B cell (primary cell): ENCODE data around the gene PRIMPOL. TPM values are rescaled to one million over a fixed set of nuclear protein-coding genes. Genes with fewer than 3 reads are reported as not detected.
"Not testable (repeated sequence)": the region's sequence is repeated elsewhere in the genome, so short reads cannot be mapped to it uniquely, and the experiment has no call there.

Experiments used
- ATAC-seq: fragments of 200-7000 bp; cut with Tn5 transposase; one replicate; pipeline ENCODE4 v1.10.0; 2021; ENCODE audit warnings: low read depth, mild to moderate bottlenecking, moderate number of reproducible peaks, moderate library complexity
- CTCF ChIA-PET: fragments of 350-600 bp; sonication (Branson Sonifier 250); formaldehyde crosslinking; loops from one replicate; lab custom pipeline; 2021; ENCODE audit warnings: antibody characterized with exemption, inconsistent platforms; lab: Charles Lee
- POLR2A ChIA-PET: fragments of 350-600 bp; sonication (Branson Sonifier 250); formaldehyde crosslinking; loops from one replicate; lab custom pipeline; 2021; ENCODE audit warnings: antibody characterized with exemption; lab: Charles Lee
- DNase-seq: peaks from one replicate; pipeline ENCODE4 v3.0.0; 2013
- H2AFZ ChIP-seq: 2 replicates; pipeline ENCODE4 v1.6.1; 2012; ENCODE audit warnings: mild to moderate bottlenecking, low read depth, low read length; ENCODE audit not compliant: insufficient read depth, poor library complexity, severe bottlenecking
- H3K27ac ChIP-seq, 2 donors: 1 replicate in 1 of 2; 2 replicates in 1 of 2; pipeline ENCODE4 v1.5.1; 2012 to 2013; ENCODE audit warnings: low read length in 2 of 2, mild to moderate bottlenecking in 2 of 2, moderate library complexity in 1 of 2
- H3K27me3 ChIP-seq, 4 experiments: fragments of 200-600 bp in 1 of 4; sonication (generic) in 1 of 4; replicated peaks in 1 of 4; 1 replicate in 2 of 4; 2 replicates in 2 of 4; pipeline versions ENCODE4 v1.6.1 to v1.7.0; 2013 to 2016; ENCODE audit warnings: low read length in 3 of 4, mild to moderate bottlenecking in 2 of 4, mixed read lengths in 1 of 4, moderate library complexity in 1 of 4; ENCODE audit not compliant: insufficient read depth in 4 of 4, control insufficient read depth in 3 of 4; ENCODE audit errors: control extremely low read depth in 1 of 4
- H3K36me3 ChIP-seq, 2 experiments: replicated peaks in 1 of 2; 1 replicate in 1 of 2; 2 replicates in 1 of 2; pipeline versions ENCODE4 v1.6.1 to v1.7.1; 2013; ENCODE audit warnings: low read length in 1 of 2; ENCODE audit not compliant: insufficient read depth in 2 of 2, control insufficient read depth in 1 of 2; ENCODE audit errors: control extremely low read depth in 1 of 2, extremely low read depth in 1 of 2
- H3K4me1 ChIP-seq, 2 donors: fragments of 200-600 bp in 1 of 2; sonication (generic) in 1 of 2; 1 replicate in 1 of 2; 2 replicates in 1 of 2; pipeline versions ENCODE4 v1.5.1 to v1.6.1; 2013 to 2017; ENCODE audit warnings: low read length in 2 of 2; ENCODE audit not compliant: control insufficient read depth in 2 of 2, insufficient read depth in 2 of 2
- H3K4me2 ChIP-seq: replicated peaks from 2 replicates; pipeline ENCODE3; 2012; ENCODE audit warnings: mild to moderate bottlenecking, low read depth, low read length; ENCODE audit not compliant: poor library complexity, severe bottlenecking
- H3K4me3 ChIP-seq, 5 experiments: fragments of 200-600 bp in 1 of 5; sonication (generic) in 1 of 5; 1 replicate in 3 of 5; 2 replicates in 2 of 5; pipeline versions ENCODE4 v1.5.1 to v1.7.0; 2011 to 2016; ENCODE audit warnings: low read length in 4 of 5, mild to moderate bottlenecking in 4 of 5, low read depth in 2 of 5, control low read depth in 1 of 5, moderate library complexity in 1 of 5; ENCODE audit not compliant: insufficient read depth in 1 of 5; ENCODE audit errors: control extremely low read depth in 1 of 5, extremely low read depth in 1 of 5
- H3K79me2 ChIP-seq: fragments of 200-600 bp; sonication (generic); one replicate; pipeline ENCODE4 v1.6.0; 2016; ENCODE audit warnings: low read length; ENCODE audit not compliant: control insufficient read depth, insufficient read depth
- H3K9ac ChIP-seq: fragments of 200-600 bp; sonication (generic); 2 replicates; pipeline ENCODE4 v1.6.1; 2017; ENCODE audit warnings: mild to moderate bottlenecking, low read length, moderate library complexity
- H3K9me3 ChIP-seq, 3 donors: one replicate each; pipeline versions ENCODE4 v1.6.1 to v1.7.1; 2013; ENCODE audit warnings: low read length in 2 of 3; ENCODE audit not compliant: control insufficient read depth in 2 of 3, insufficient read depth in 1 of 3; ENCODE audit errors: control extremely low read depth in 1 of 3
- H4K20me1 ChIP-seq: 2 replicates; pipeline ENCODE4 v1.6.0; 2012; ENCODE audit warnings: mild to moderate bottlenecking, low read length; ENCODE audit not compliant: insufficient read depth, control insufficient read depth, poor library complexity, severe bottlenecking
- H3K27ac Mint-ChIP-seq: one replicate; pipeline ENCODE4 v1.8.0; 2021; ENCODE audit warnings: mixed read lengths
- H3K27me3 Mint-ChIP-seq: one replicate; pipeline ENCODE4 v1.8.0; 2021; ENCODE audit warnings: mixed read lengths
- H3K4me1 Mint-ChIP-seq: one replicate; pipeline ENCODE4 v1.8.0; 2021; ENCODE audit warnings: mixed read lengths
- H3K4me3 Mint-ChIP-seq: one replicate; pipeline ENCODE4 v1.8.0; 2021; ENCODE audit warnings: mixed read lengths
- H3K9me3 Mint-ChIP-seq: one replicate; pipeline ENCODE4 v1.8.0; 2022; ENCODE audit warnings: mixed read lengths; ENCODE audit not compliant: insufficient read depth
- CTCF ChIP-seq: fragments of 200-600 bp; IDR thresholded peaks from one replicate; pipeline ENCODE4 v1.8.0; 2022; ENCODE audit warnings: antibody characterized with exemption, mild to moderate bottlenecking
- EZH2 ChIP-seq: IDR thresholded peaks from 2 replicates; pipeline ENCODE4 v1.6.1; 2012; ENCODE audit warnings: borderline replicate concordance, low read depth, mild to moderate bottlenecking, moderate library complexity, low read length; ENCODE audit not compliant: insufficient read depth, poor library complexity, severe bottlenecking
- WGBS: methylation state at CpG from one replicate; pipeline ENCODE4 v1.1.5; 2013; ENCODE audit warnings: missing lambda C conversion rate; ENCODE audit not compliant: insufficient coverage; 5-methylcytosine and 5-hydroxymethylcytosine counted together
- intact Hi-C: fragments of 100-400 bp; cut with micrococcal nuclease; formaldehyde crosslinking; loops from one replicate; pipeline ENCODE4 v1.10.0; 2022
- polyA plus RNA-seq: library from polyadenylated mRNA; depleted of rRNA; stranded (reverse); fragments of >200 nt; gene quantifications from 2 replicates; pipeline ENCODE4 v1.2.3, GENCODE V29; 2012
- total RNA-seq, 2 donors: library from RNA; stranded (reverse); fragments of 120-200 nt in 1 of 2; gene quantifications; 1 replicate in 1 of 2; 2 replicates in 1 of 2; pipeline versions ENCODE4 v1.2.3 to v1.2.4, GENCODE V29; 2013 to 2022

PRIMPOL gene
- total and polyA plus RNA-seq, 2 donors (not counting 1 experiment from before 2014, with no cell fraction given): 15.4 to 16.3 TPM

- H3K4me3 Mint-ChIP-seq, H3K27ac ChIP-seq, H3K36me3 ChIP-seq, H3K9ac ChIP-seq, CTCF ChIA-PET, H2AFZ ChIP-seq, H4K20me1 ChIP-seq, DNase-seq, POLR2A ChIA-PET, H3K27ac Mint-ChIP-seq, H3K9me3 Mint-ChIP-seq, intact Hi-C loops, H3K79me2 ChIP-seq, ATAC-seq, H3K4me1 ChIP-seq, H3K27me3 ChIP-seq, H3K4me2 ChIP-seq, H3K4me3 ChIP-seq, H3K27me3 Mint-ChIP-seq, H3K4me1 Mint-ChIP-seq: not testable (repeated sequence)
- peaks cover 0 to 13% (median 2%) of the 10 kb centered on the region in 3 donors for H3K9me3 ChIP-seq
- WGBS: no CpG with 5 or more reads among the region's 2 CpGs
Observed at GRCh38 chr4:184607429-184607828, 42.1 kb upstream of the PRIMPOL start.

GRCh38 chr4:184612074-184612473 lies 37.5 kb upstream of the PRIMPOL start:
- no peak for ATAC-seq
- ChIA-PET POLR2A (no interaction called here), CTCF (no interaction called here)
- Histone ChIP-seq H3K36me3 (no peaks in the 10 kb centered on the region), H2AFZ (no peak overlapping the region), H3K9me3 (peaks cover 0 to 19% (median 7%) of the 10 kb centered on the region in 3 donors), H3K4me2 (no peak overlapping the region), H3K79me2 (no peaks in the 10 kb centered on the region), H3K27me3 (no peaks in the 10 kb centered on the region), H3K4me1 (peaks cover 0 to 5% of the 10 kb centered on the region in 2 donors), H4K20me1 (no peaks in the 10 kb centered on the region), H3K27ac (no peak overlapping the region), H3K9ac (no peak overlapping the region), H3K4me3 (no peak overlapping the region)
- intact Hi-C loops: no loop called here
- no peaks in the 10 kb centered on the region for H3K9me3 Mint-ChIP-seq
- no peak overlapping the region for H3K27ac Mint-ChIP-seq
- H3K4me3 Mint-ChIP-seq: no peak overlapping the region
- no peaks in the 10 kb centered on the region for H3K27me3 Mint-ChIP-seq
- H3K4me1 Mint-ChIP-seq: peaks cover 6% of the 10 kb centered on the region
- TF ChIP-seq CTCF (no peak), EZH2 (no peak)
- DNase-seq: no peak
- WGBS: 91% methylated on average over 1 of the region's 3 CpGs
